Mesothelial cell of epicardium (in vitro differentiated cells): Measurements from ENCODE around the gene DIPK1C. TPM values are rescaled to one million over a fixed set of nuclear protein-coding genes. Genes with fewer than 3 reads are reported as not detected.

Source experiments
- DNase-seq, 2 experiments: peaks; one replicate each; pipeline ENCODE4 v3.0.0; 2021; ENCODE audit warnings: low spot score in 2 of 2; ENCODE audit not compliant: unreplicated experiment in 2 of 2
- H3K27ac Mint-ChIP-seq: 2 replicates; pipeline ENCODE4 v1.8.0; 2021; ENCODE audit warnings: mixed read lengths
- H3K27me3 Mint-ChIP-seq: 2 replicates; pipeline ENCODE4 v1.8.0; 2021; ENCODE audit warnings: low read depth, mixed read lengths
- H3K36me3 Mint-ChIP-seq: 2 replicates; pipeline ENCODE4 v1.8.0; 2021; ENCODE audit warnings: mixed read lengths
- H3K4me1 Mint-ChIP-seq: 2 replicates; pipeline ENCODE4 v1.8.0; 2021; ENCODE audit warnings: mixed read lengths
- H3K4me3 Mint-ChIP-seq: 2 replicates; pipeline ENCODE4 v1.8.0; 2021; ENCODE audit warnings: mild to moderate bottlenecking, moderate library complexity, mixed read lengths
- H3K9me3 Mint-ChIP-seq: 2 replicates; pipeline ENCODE4 v1.8.0; 2021; ENCODE audit warnings: mixed read lengths
- total RNA-seq: library from RNA; stranded (reverse); gene quantifications from 3 replicates; pipeline ENCODE4 v1.2.1, GENCODE V29; 2021
- TF ChIP-seq, protein P1 (sequence below): fragments of 200-600 bp; sonication (generic); IDR thresholded peaks from one replicate; pipeline ENCODE4 v1.5.0; 2021; ENCODE audit warnings: antibody characterized with exemption; ENCODE audit not compliant: unreplicated experiment

DIPK1C gene
- total RNA-seq, 1 donor from 2014 or later: not detected

DNA sequence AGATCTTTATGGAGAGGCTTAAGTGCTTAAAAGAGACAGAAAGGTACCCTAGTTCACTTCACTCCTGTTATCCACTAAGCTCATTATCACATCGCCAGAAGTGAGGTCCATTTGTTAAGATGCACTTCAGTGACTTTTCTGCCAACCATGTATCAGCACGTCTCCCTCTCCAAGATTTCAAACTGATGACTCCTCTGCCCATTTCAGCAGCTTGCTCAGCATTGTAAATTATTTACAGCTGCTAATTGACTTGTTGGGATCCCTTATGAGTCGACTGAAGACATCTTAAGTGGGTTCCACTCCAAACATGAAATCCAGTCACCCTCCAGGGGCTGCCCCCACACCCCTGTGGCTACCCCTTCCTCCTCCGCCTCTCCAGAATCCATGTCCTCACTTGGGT, 37.3 kb downstream of the DIPK1C start:
- peaks cover 29% of the 10 kb centered on the region for H3K27me3 Mint-ChIP-seq
- TF ChIP-seq, protein P1, sequence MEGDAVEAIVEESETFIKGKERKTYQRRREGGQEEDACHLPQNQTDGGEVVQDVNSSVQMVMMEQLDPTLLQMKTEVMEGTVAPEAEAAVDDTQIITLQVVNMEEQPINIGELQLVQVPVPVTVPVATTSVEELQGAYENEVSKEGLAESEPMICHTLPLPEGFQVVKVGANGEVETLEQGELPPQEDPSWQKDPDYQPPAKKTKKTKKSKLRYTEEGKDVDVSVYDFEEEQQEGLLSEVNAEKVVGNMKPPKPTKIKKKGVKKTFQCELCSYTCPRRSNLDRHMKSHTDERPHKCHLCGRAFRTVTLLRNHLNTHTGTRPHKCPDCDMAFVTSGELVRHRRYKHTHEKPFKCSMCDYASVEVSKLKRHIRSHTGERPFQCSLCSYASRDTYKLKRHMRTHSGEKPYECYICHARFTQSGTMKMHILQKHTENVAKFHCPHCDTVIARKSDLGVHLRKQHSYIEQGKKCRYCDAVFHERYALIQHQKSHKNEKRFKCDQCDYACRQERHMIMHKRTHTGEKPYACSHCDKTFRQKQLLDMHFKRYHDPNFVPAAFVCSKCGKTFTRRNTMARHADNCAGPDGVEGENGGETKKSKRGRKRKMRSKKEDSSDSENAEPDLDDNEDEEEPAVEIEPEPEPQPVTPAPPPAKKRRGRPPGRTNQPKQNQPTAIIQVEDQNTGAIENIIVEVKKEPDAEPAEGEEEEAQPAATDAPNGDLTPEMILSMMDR: no peak
- no peaks in the 10 kb centered on the region for H3K9me3 Mint-ChIP-seq
- no peak overlapping the region for H3K27ac Mint-ChIP-seq
- DNase-seq: no peak
- no peaks in the 10 kb centered on the region for H3K36me3 Mint-ChIP-seq
- H3K4me1 Mint-ChIP-seq: peaks cover 8% of the 10 kb centered on the region
- no peak overlapping the region for H3K4me3 Mint-ChIP-seq

DNA sequence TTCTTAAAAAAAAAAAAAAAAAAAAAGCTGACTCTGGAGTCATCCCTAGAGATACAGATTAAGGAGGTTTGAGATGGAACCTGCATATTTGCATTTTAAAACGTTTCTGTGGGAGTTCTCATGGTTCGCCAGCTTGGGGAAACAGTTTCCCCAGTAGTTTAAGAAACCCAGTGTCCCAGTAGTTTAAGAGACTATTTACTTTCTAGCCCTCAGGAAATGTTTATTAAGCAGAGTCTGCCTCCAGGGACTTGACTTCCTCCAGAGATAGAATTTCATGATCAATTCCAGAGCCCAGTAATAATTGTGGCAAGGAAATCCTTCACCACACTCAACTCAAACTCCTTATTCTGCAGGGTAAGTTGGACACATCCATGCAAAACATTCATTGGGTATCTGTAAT, 39.1 kb downstream of the DIPK1C start:
- Mint-ChIP-seq H3K27me3 (peaks cover 29% of the 10 kb centered on the region), H3K4me1 (peaks cover 8% of the 10 kb centered on the region), H3K9me3 (no peaks in the 10 kb centered on the region), H3K27ac (no peak overlapping the region), H3K36me3 (no peaks in the 10 kb centered on the region), H3K4me3 (no peak overlapping the region)
- DNase-seq: no peak
- TF ChIP-seq, protein P1: no peak

DNA sequence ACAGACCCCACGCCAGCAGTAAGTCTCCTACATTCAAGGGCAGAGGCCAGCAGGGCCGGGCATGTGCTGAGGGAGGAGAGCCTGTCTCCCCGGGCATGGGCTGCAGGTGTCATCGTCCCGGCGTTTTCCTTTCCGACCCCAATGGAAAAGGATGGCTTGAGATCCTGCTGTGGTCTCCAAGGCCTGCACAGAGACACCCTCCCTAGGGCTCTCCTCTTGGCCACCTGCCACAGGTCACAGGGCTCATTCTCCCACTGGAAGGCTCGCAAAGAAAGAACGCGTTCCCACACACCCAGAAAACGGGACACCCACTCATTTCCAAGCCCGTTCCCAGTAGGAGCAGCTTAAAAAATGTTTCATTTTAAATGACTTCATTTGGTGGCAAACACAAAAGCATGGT, 41.0 kb downstream of the DIPK1C start:
- Mint-ChIP-seq H3K9me3 (no peaks in the 10 kb centered on the region), H3K27me3 (peaks cover 37% of the 10 kb centered on the region), H3K4me1 (peaks cover 11% of the 10 kb centered on the region), H3K4me3 (no peak overlapping the region), H3K27ac (no peak overlapping the region), H3K36me3 (no peaks in the 10 kb centered on the region)
- no peak for DNase-seq
- TF ChIP-seq, protein P1: no peak

DNA sequence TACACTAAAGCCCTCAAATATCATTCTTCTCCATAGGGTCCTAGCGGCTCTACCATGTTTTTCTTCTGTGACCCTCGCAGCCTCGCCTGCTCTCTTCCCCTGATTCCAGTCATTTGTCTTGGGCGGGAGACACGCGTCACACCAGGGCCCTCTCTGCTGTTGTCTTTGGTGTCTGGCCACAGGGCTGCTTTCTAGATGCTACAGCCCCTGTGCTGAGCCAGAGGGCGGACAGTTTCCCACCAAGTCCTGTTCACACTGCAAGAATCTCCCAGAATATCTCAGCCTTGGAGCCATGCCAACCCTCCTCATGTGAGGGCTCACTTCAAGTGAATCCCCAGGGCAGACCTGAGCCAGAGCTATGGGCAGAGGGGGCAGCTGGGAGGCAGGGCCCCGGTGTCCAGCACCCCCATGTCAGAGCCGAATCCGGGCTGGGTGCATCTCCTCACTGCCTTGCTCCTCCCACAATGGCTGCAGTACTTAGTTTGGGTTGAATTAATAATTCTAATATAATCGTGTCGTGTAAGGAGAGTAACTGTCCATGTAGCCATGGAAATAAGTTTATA, 42.1 kb downstream of the DIPK1C start:
- Mint-ChIP-seq H3K27ac (no peak overlapping the region), H3K9me3 (no peaks in the 10 kb centered on the region), H3K36me3 (no peaks in the 10 kb centered on the region), H3K4me3 (no peak overlapping the region), H3K4me1 (peaks cover 11% of the 10 kb centered on the region), H3K27me3 (peaks cover 38% of the 10 kb centered on the region)
- TF ChIP-seq, protein P1: no peak
- no peak for DNase-seq

DNA sequence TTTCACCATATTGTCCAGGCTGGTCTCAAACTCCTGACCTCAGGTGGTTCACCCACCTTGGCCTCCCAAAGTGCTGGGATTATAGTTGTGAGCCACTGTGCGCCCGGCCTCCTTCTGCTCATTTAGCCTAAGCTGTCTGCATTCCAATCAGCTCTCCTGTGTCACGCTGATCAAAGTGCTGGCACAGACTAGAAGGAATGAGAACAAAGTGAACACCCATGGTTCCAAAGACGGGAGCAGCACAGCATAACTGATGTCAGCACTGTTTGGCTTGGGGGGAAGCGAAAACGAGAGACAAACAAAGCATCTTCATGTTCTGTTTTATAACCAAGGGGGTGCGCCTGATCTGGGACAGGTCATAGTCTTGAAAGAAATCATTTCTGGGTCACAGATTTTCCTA, 43.3 kb downstream of the DIPK1C start:
- Mint-ChIP-seq H3K36me3 (no peaks in the 10 kb centered on the region), H3K4me1 (peaks cover 11% of the 10 kb centered on the region), H3K27ac (no peak overlapping the region), H3K9me3 (no peaks in the 10 kb centered on the region), H3K27me3 (peaks cover 31% of the 10 kb centered on the region), H3K4me3 (no peak overlapping the region)
- TF ChIP-seq, protein P1: no peak
- DNase-seq: no peak
